Fibroblast of pulmonary artery (primary cell): ENCODE results near the gene MRPS27.

ENCODE experiments used
- DNase-seq: peaks from one replicate; pipeline ENCODE4 v3.0.0-alpha.2; 2010; ENCODE audit warnings: low read depth
- H3K4me3 ChIP-seq: replicated peaks from 2 replicates; pipeline ENCODE4 v1.5.1; 2011; ENCODE audit warnings: low read depth, mild to moderate bottlenecking, control low read depth, low read length, moderate library complexity
- TF ChIP-seq, protein P1 (sequence below): IDR thresholded peaks from 2 replicates; pipeline ENCODE4 v1.5.1; 2011; ENCODE audit warnings: mild to moderate bottlenecking, control low read depth, low read length, inconsistent platforms; ENCODE audit errors: missing control alignments

Gene MRPS27

DNA sequence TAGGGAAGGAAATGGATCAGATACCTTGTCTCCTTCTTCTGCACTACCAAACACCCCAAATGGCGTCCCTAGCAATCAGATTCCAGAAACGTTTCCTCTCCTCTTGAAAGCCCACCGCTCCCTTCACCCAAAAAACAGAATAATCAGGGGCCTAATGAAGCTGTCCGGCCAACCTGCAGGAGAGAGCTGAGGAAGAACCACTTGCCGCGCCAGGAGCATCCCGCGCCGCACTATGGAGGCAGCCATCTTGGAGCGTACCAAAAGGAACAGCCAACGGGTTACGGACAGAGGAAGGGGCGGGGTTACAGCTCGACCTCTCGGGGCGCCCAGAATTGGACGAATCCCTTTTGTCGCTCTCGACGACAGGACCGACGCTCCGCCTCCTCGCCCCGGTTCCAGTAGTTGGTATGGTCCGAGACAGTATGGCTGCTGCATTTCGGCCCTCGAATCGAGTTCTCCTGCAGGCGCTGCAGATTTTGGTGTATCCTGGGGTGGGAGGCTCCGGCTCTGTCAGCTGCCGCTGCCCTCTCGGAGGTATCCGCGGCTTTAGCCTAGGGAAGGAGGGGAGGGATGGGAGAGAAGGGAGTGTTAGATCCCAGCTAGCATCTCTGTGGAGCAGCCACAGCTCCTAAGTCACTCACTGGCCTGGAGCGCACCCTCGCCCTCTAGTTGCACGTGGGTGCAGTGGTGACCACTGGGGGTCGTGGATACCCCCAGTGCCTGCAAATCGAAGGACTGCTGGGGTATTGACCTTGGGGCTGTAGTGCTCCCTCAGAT is at the start of gene MRPS27, which contains the start of gene PTCD2:
Gene MRPS27 (minus strand): TSS at position 265 of the 777 bp plus-strand sequence. CDS start 19 bp downstream, at position 246.
Gene PTCD2 (plus strand): TSS at position 398 of the 777 bp plus-strand sequence. CDS start 10 bp downstream, at position 408.
- peak within 1 kb of the TSS; percentile 100 for H3K4me3 ChIP-seq
- DNase-seq = peak; percentile 99
- TF ChIP-seq, protein P1, sequence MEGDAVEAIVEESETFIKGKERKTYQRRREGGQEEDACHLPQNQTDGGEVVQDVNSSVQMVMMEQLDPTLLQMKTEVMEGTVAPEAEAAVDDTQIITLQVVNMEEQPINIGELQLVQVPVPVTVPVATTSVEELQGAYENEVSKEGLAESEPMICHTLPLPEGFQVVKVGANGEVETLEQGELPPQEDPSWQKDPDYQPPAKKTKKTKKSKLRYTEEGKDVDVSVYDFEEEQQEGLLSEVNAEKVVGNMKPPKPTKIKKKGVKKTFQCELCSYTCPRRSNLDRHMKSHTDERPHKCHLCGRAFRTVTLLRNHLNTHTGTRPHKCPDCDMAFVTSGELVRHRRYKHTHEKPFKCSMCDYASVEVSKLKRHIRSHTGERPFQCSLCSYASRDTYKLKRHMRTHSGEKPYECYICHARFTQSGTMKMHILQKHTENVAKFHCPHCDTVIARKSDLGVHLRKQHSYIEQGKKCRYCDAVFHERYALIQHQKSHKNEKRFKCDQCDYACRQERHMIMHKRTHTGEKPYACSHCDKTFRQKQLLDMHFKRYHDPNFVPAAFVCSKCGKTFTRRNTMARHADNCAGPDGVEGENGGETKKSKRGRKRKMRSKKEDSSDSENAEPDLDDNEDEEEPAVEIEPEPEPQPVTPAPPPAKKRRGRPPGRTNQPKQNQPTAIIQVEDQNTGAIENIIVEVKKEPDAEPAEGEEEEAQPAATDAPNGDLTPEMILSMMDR = peak; percentile 29

DNA sequence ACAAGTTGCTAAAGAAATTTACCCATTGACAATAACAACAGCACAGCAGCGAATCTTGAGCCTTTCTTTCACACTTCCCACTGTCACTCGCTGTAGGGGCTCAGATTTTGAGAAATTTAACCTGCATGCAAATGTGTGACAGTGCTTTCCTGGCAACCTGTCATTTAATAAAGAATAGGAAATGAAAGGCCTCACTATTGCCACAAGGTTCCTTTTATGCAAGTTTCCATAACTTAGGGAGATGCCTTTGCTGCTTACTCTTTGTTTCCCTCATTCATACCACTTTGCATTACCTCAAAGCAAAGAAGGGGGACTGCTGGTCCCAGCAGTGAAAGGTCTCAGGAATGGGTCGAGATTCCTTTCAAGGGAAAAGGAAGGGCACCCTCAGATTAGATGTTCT is 49.7 kb upstream of the MRPS27 start:
- H3K4me3 ChIP-seq = no peak overlapping the region
- DNase-seq = no peak
- TF ChIP-seq, protein P1 = no peak

DNA sequence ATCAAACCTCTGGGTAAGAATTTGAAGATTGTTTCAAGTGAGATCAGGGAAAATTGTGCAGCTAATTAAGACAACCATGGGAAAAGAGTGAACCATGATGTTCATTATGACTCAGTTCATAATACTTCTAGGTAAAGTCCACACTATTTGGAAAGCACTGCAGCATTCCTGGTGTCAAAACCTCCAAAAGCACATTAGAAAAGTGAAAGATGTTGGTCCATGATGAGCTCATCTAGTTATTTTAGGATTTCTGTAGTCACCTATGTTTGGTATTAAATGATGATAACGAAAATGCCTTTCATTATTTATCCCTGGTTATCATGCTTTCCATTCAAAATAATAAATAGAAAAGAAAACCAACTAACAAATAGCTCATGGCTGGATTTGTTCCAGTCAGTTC is 49.3 kb upstream of the MRPS27 start:
- TF ChIP-seq, protein P1 = no peak
- no peak overlapping the region for H3K4me3 ChIP-seq
- no peak for DNase-seq

DNA sequence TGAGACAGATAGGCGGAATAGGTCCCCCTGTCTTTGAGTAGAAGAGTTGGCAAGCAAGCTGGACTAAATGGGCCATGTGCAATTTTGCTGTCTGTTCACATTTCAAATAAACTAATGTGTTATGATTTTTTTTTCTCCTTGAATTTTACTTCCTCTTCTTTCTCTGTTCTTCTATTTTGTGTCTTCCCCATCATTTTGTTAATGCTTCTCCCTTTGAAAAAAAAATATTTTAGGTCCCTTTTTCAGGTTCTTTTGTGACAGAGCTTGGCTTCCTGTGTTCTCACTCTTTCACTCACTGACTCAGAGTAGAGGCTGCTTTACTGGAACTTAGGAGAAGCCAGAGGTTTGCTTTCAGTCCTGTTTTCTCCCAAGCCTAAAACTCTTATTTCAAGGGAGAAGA is 48.2 kb upstream of the MRPS27 start:
- no peak overlapping the region for H3K4me3 ChIP-seq
- DNase-seq = no peak
- TF ChIP-seq, protein P1 = no peak

- DNase-seq = peak; percentile 92
- TF ChIP-seq, protein P1 = peak; percentile 80
- H3K4me3 ChIP-seq = no peak overlapping the region
Observed at GRCh38 chr5:72366324-72366976, 46.4 kb upstream of the MRPS27 start.

DNA sequence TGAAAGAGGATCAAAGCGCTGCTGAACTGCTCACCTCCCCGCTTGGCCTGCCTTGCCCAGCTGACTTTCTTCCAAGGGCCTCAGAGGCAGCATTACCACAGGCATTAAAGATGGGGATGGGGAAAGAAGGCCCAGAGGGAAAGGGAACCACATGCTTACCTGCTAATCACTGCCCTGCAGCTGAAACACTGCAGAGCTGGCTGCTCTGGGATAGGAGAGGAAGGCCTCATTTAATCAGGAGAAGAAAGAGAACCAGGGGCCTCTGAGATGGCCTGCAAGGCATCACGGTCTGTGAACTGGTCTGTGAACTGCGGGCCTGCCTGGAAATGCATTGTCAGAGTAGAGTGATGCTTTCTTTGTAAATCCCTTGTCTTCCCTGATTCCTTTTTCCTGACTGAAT is 44.9 kb upstream of the MRPS27 start:
- no peak for DNase-seq
- no peak overlapping the region for H3K4me3 ChIP-seq
- TF ChIP-seq, protein P1 = no peak
